ENCODE measurements around the gene CDC123. TPM values are rescaled to one million over a fixed set of nuclear protein-coding genes. Genes with fewer than 3 reads are reported as not detected.
"Not testable (repeated sequence)": the region's sequence is repeated elsewhere in the genome, so short reads cannot be mapped to it uniquely, and the experiment has no call there.

The CDC123 gene
- total and polyA plus RNA-seq, 7 donors, result 33.8 to 70.3 (median 50.8) TPM

DNA sequence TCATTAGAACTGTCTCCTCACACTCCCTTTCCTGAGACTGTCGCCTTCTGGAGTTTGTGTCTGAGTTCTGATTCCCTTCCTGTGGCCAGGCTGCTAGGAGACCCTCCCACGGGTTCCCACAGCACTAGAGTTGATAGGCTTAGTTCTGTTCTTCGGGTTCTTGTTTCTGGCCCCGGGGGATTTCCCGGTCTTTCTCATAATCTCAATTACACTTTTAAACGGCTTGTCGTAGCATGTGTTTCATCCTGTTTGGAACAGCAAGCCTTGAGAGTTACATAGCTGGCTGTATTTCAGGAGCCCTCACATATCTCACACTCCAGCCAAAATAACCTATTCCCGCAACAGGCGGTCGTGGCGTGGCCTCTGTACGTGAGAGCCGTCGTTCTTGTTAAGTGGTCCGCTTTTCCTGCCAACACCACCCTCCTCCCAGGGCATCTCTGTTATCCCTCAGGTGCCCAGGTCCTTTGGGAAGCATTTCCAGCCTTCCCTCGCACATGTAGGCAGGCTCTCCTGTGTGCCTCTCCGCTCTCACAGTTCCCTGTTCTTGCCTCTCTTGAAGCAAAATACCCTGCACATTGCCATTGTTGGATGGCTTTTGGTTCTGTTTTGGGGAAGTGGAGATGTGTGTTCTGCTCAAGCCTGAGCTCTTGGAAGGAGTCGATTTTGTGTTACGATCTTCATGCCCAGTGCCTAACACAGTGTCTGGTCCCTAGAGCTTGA lies 46.0 kb downstream of the CDC123 start:
- WGBS, 2 donors, result 75 to 84% methylated on average over 19 of the region's 19 CpGs
- no peak for TF ChIP-seq CTCF (IDR thresholded peaks at IDR 0.05)
- no peak for TF ChIP-seq EP300 (IDR thresholded peaks at IDR 0.05)
- no peak for TF ChIP-seq POLR2AphosphoS5 (IDR thresholded peaks at IDR 0.05)
- no peak for TF ChIP-seq POLR2A (IDR thresholded peaks at IDR 0.05)
- Histone ChIP-seq H3K4me3 (no peak overlapping the region), H3K4me1 (peaks cover 0 to 16% (median 0%) of the 10 kb centered on the region in 4 donors), H3K27me3 (no peaks in the 10 kb centered on the region), H3K27ac (peak overlapping the region in 3 of 4 donors; percentile 29 to 69 (median 30)), H3K36me3 (peaks cover 7 to 66% (median 13%) of the 10 kb centered on the region in 4 donors), H3K9me3 (no peaks in the 10 kb centered on the region)
- DNase-seq, result no peak
- intact Hi-C loops (cut with DNase I), result no loop called here

- intact Hi-C loops (cut with DNase I), result no loop called here
- WGBS, 2 donors, result 85 to 92% methylated on average over 18 of the region's 18 CpGs
- TF ChIP-seq EP300 (IDR thresholded peaks at IDR 0.05) (no peak), POLR2A (IDR thresholded peaks at IDR 0.05) (no peak), CTCF (IDR thresholded peaks at IDR 0.05) (no peak), POLR2AphosphoS5 (IDR thresholded peaks at IDR 0.05) (no peak)
- Histone ChIP-seq H3K4me1 (peaks cover 0 to 16% (median 0%) of the 10 kb centered on the region in 4 donors), H3K36me3 (peaks cover 7 to 63% (median 13%) of the 10 kb centered on the region in 4 donors), H3K27ac (no peak overlapping the region), H3K9me3 (no peaks in the 10 kb centered on the region), H3K27me3 (no peaks in the 10 kb centered on the region), H3K4me3 (no peak overlapping the region)
- DNase-seq, result no peak
Measured at GRCh38 chr10:12243864-12244620, 48.1 kb downstream of the CDC123 start.

- no peaks in the 10 kb centered on the region for H3K9me3 ChIP-seq
- no peaks in the 10 kb centered on the region for H3K27me3 ChIP-seq
- peaks cover 0 to 7% (median 2%) of the 10 kb centered on the region in 4 donors for H3K4me1 ChIP-seq
- 90 to 91% methylated on average over 10 of the region's 10 CpGs for WGBS, 2 donors
- intact Hi-C loops (cut with DNase I), result no loop called here
- peaks cover 7 to 56% (median 13%) of the 10 kb centered on the region in 4 donors for H3K36me3 ChIP-seq
- no peak overlapping the region for H3K4me3 ChIP-seq
- TF ChIP-seq CTCF (IDR thresholded peaks at IDR 0.05), result no peak
- no peak for TF ChIP-seq POLR2A (IDR thresholded peaks at IDR 0.05)
- TF ChIP-seq POLR2AphosphoS5 (IDR thresholded peaks at IDR 0.05), result no peak
- TF ChIP-seq EP300 (IDR thresholded peaks at IDR 0.05), result no peak
- no peak overlapping the region for H3K27ac ChIP-seq
- DNase-seq, result no peak
Measured at GRCh38 chr10:12250181-12250580, 54.2 kb downstream of the CDC123 start.

DNA sequence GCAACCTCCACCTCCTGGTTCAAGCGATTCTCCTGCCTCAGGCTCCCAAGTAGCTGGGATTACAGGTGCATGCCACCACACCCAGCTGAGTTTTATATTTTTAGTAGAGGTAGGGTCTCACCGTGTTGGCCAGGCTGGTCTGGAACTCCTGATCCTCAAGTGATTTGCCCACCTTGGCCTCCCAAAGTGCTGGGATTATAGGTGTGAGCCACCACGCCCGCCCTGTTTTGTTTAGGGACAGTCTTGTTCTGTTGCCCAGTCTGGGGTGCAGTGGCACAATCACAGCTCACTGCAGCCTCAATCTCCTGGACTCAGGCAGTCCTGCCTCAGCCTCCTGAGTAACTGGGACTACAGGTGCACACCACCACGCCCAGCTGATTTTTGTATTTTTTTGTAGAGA lies 54.7 kb downstream of the CDC123 start:
- H3K27me3 ChIP-seq; H3K4me1 ChIP-seq; H3K27ac ChIP-seq; intact Hi-C loops (cut with DNase I); DNase-seq; H3K9me3 ChIP-seq; H3K4me3 ChIP-seq: not testable (repeated sequence)
- H3K36me3 ChIP-seq, result peaks cover 7 to 51% (median 13%) of the 10 kb centered on the region in 4 donors
- WGBS, 2 donors, result 88 to 97% methylated on average over 5 of the region's 5 CpGs

DNA sequence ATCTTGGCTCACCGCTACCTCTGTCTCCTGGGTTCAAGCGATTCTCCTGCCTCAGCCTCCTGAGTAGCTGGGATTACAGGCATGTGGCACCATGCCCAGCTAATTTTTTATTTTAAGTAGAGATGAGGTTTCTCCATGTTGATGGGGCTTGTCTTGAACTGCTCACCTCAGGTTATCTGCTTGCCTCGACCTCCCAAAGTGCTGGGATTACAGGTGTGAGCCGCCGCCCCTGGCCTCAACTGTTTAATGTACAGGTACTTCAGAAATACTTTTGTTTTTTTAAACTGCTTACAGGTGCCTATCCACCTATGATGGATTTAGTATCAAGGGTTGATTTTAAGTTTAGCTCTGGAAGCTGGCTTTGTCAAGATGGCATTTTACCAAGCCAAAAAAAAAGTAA lies 55.6 kb downstream of the CDC123 start:
- peaks cover 0 to 7% (median 4%) of the 10 kb centered on the region in 4 donors for H3K4me1 ChIP-seq
- no peak for DNase-seq
- intact Hi-C loops (cut with DNase I), result no loop called here
- H3K36me3 ChIP-seq, result peaks cover 2 to 43% (median 6%) of the 10 kb centered on the region in 4 donors
- 94 to 95% methylated on average over 5 of the region's 5 CpGs for WGBS, 2 donors
- H3K27ac ChIP-seq, result no peak overlapping the region
- H3K9me3 ChIP-seq, result no peaks in the 10 kb centered on the region
- no peak for TF ChIP-seq POLR2A (IDR thresholded peaks at IDR 0.05)
- no peak for TF ChIP-seq EP300 (IDR thresholded peaks at IDR 0.05)
- no peak for TF ChIP-seq POLR2AphosphoS5 (IDR thresholded peaks at IDR 0.05)
- TF ChIP-seq CTCF (IDR thresholded peaks at IDR 0.05), result no peak
- no peak overlapping the region for H3K4me3 ChIP-seq
- H3K27me3 ChIP-seq, result no peaks in the 10 kb centered on the region

Measured in sigmoid colon (tissue), 7 donors.